NT2/D1 (cell line): ENCODE data around the gene MLLT11.

Experiments
- DNase-seq: peaks from one replicate; pipeline ENCODE4 v3.0.0-alpha.2; 2011; ENCODE audit warnings: low read depth, low spot score
- H3K27me3 ChIP-seq: 2 replicates; pipeline ENCODE4 v1.6.0; 2011; ENCODE audit warnings: mild to moderate bottlenecking; ENCODE audit not compliant: insufficient read length, insufficient read depth
- H3K36me3 ChIP-seq: 2 replicates; pipeline ENCODE4 v1.6.1; 2011; ENCODE audit warnings: mild to moderate bottlenecking, low read length, mixed read lengths; ENCODE audit not compliant: insufficient read depth, insufficient read length
- H3K4me1 ChIP-seq: 2 replicates; pipeline ENCODE4 v1.5.1; 2011; ENCODE audit not compliant: insufficient read depth, insufficient read length
- H3K4me3 ChIP-seq: 2 replicates; pipeline ENCODE4 v1.5.1; 2011; ENCODE audit warnings: low read depth; ENCODE audit not compliant: insufficient read length
- H3K9ac ChIP-seq: 2 replicates; pipeline ENCODE4 v1.6.0; 2011; ENCODE audit warnings: low read depth; ENCODE audit not compliant: insufficient read length
- H3K9me3 ChIP-seq: 2 replicates; pipeline ENCODE4 v1.5.1; 2011; ENCODE audit warnings: mild to moderate bottlenecking, low read length; ENCODE audit not compliant: insufficient read depth
- SUZ12 ChIP-seq: IDR thresholded peaks from 2 replicates; pipeline ENCODE4 v1.6.1; 2011; ENCODE audit not compliant: insufficient read length, insufficient read depth; ENCODE audit errors: extremely low read depth
- YY1 ChIP-seq: IDR thresholded peaks from 2 replicates; pipeline ENCODE4 v1.6.1; 2011; ENCODE audit not compliant: insufficient read length, insufficient read depth
- ZNF274 ChIP-seq: IDR thresholded peaks from 2 replicates; pipeline ENCODE4 v1.6.1; 2011; ENCODE audit warnings: mild to moderate bottlenecking, low read depth, low read length

Gene MLLT11

DNA sequence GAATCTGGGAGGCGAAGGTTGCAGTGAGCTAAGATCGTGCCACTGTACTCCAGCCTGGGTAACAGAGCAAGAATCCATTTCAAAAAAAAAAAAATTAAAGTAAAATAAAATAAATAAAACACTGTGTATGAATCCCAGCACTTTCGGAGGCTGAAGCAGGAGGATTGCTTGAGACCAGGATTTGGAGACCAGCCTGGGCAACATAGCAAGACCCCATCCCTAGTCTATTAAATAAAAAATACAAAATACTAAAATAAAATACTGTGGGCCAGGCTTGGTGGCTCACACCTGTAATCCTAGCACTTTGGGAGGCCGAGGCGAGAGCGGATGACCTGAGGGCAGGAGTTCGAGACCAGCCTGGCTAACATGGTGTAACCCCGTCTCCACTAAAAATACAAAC is 28.0 kb upstream of the MLLT11 start:
- DNase-seq: no peak
- Histone ChIP-seq H3K9me3 (no peaks in the 10 kb centered on the region), H3K27me3 (no peaks in the 10 kb centered on the region), H3K9ac (no peak overlapping the region), H3K4me3 (no peak overlapping the region), H3K4me1 (no peaks in the 10 kb centered on the region), H3K36me3 (peaks cover 52% of the 10 kb centered on the region)
- no peak for TF ChIP-seq YY1
- TF ChIP-seq ZNF274: no peak
- TF ChIP-seq SUZ12: no peak

DNA sequence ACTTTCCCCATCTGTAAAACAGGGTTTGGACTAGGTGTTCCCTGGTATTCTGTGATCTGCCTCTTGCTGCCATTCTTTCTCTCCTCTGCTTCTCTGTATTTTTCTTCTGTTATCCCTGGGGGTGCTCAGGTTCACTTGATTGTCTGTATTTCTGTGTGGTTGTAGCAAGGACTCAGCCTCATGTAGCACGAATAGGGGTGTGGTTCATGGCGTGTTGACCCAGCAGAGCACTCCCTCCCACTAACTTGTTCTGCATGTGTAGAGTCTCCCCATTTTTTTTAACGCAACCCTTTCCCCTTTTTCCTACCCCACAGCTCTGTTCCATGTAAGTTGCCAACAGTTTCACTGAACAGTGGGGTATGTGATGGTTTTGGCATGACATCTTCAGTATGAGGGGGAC is 25.0 kb upstream of the MLLT11 start:
- Histone ChIP-seq H3K27me3 (no peaks in the 10 kb centered on the region), H3K4me1 (no peaks in the 10 kb centered on the region), H3K4me3 (no peak overlapping the region), H3K9me3 (no peaks in the 10 kb centered on the region), H3K36me3 (peaks cover 29% of the 10 kb centered on the region), H3K9ac (no peak overlapping the region)
- TF ChIP-seq SUZ12: no peak
- DNase-seq: no peak

DNA sequence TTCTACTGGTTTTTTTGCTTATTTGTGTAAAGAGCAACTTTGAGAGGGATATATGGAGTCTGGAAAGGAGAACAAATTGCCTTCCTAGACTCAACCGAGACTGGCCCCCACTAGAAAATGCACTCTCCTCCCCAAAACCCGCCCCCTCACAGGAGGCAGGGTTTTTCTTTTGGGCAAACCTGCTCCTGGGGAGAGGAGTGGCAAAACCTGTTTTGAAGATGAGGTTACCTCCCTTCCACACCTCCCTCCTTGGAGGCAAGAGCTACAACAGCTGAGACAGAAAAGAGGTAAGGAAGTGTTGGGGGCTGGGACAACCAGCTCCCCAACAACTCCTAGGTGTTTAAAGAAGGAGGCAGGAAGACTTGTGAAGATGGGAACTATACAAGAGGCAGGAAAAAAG is 23.8 kb upstream of the MLLT11 start, which contains the start of gene BNIPL:
Gene BNIPL (plus strand): TSS at position 231 of the 400 bp plus-strand sequence. CDS start 140 bp downstream, at position 371.
- no peaks in the 10 kb centered on the region for H3K9me3 ChIP-seq
- H3K9ac ChIP-seq: no peak within 1 kb of the TSS
- H3K4me1 ChIP-seq: no peaks in the 10 kb centered on the region
- no peak within 1 kb of the TSS for H3K4me3 ChIP-seq
- peaks cover 22% of the 10 kb centered on the region for H3K36me3 ChIP-seq
- TF ChIP-seq ZNF274 (no peak), SUZ12 (no peak), YY1 (no peak)
- DNase-seq: no peak
- H3K27me3 ChIP-seq: no peaks in the 10 kb centered on the region

DNA sequence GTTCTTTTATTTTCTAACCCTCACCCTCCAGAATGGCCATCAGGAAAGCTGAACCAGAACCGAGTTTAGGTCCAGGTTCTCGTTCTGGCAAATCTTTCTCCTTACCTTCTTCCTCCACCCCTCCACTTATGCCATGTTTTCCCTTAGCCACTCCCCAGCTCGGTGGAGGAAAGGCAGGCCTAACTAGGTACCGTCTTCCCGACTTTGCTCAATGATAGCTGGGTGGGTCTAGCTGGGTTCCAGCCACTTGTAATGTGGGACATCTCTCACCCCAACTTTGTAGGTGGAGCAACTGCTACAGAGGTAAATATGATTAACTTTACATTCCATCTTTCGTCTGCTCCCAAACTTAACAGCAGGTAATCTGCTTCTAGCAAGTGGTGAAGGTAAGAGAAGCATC is 23.2 kb upstream of the MLLT11 start:
- TF ChIP-seq SUZ12 (no peak), YY1 (no peak), ZNF274 (no peak)
- no peak for DNase-seq
- Histone ChIP-seq H3K4me1 (no peaks in the 10 kb centered on the region), H3K27me3 (no peaks in the 10 kb centered on the region), H3K9ac (no peak overlapping the region), H3K36me3 (peaks cover 20% of the 10 kb centered on the region), H3K9me3 (no peaks in the 10 kb centered on the region), H3K4me3 (no peak overlapping the region)

DNA sequence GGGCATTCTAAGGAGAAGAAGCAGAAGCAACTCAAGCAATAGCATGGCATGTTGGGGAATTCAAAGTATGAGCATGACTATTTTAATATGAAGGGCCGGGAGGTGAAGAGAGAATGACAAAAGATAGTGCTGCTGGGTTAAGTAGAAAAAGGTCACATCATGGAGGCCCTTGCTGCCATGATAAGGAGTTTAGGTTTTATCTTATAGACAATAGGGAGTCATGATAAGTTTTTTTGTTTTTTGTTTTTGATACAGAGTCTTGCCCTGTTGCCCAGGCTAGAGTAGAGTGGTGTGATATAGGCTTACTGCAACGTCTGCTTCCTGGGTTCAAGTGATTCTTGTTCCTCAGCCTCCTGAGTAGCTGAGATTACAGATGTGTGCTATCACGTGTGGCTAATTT is 20.7 kb upstream of the MLLT11 start:
- Histone ChIP-seq H3K27me3 (no peaks in the 10 kb centered on the region), H3K4me1 (no peaks in the 10 kb centered on the region), H3K9ac (no peak overlapping the region), H3K4me3 (no peak overlapping the region), H3K9me3 (no peaks in the 10 kb centered on the region), H3K36me3 (peaks cover 15% of the 10 kb centered on the region)
- no peak for DNase-seq
- no peak for TF ChIP-seq ZNF274
- no peak for TF ChIP-seq YY1

DNA sequence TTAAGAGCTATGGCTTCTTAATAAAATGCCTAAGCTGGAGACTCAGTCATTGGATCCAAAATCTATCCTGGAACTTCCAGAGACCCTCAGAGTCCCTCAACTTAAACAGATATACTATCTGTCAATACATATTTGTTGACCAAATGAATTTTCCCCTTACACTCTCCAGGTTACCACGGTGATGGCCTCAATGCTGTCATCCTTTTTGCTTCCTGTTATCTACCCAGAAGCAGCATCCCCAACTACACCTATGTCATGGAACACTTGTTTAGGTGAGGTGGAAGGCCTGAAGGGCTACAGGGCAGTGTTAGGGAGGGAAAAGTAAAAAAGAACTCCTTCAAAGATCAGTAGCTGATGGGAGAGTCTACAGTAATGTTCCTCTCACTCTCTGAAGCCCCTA is 17.0 kb upstream of the MLLT11 start:
- no peak for DNase-seq
- no peaks in the 10 kb centered on the region for H3K4me1 ChIP-seq
- peaks cover 3% of the 10 kb centered on the region for H3K36me3 ChIP-seq
- H3K9me3 ChIP-seq: no peaks in the 10 kb centered on the region
- no peak overlapping the region for H3K9ac ChIP-seq
- H3K4me3 ChIP-seq: no peak overlapping the region
- H3K27me3 ChIP-seq: no peaks in the 10 kb centered on the region
- TF ChIP-seq SUZ12 (no peak), ZNF274 (no peak), YY1 (no peak)

DNA sequence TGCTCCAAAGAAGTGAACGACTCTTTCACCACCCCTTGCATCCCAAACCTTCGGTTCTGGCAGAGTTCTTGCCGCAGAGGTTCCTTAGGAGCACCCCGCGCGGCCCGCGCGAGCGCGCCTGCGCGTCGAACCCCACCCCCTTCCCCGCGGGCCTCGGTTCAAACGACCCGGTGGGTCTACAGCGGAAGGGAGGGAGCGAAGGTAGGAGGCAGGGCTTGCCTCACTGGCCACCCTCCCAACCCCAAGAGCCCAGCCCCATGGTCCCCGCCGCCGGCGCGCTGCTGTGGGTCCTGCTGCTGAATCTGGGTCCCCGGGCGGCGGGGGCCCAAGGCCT is 12.6 kb upstream of the MLLT11 start, which contains the start of gene C1orf56:
Gene C1orf56 (plus strand): TSS at position 161 of the 334 bp plus-strand sequence. CDS start 97 bp downstream, at position 258.
- Histone ChIP-seq H3K36me3 (peaks cover 32% of the 10 kb centered on the region), H3K4me1 (no peaks in the 10 kb centered on the region), H3K4me3 (peak within 1 kb of the TSS; percentile 83), H3K9me3 (no peaks in the 10 kb centered on the region), H3K9ac (peak within 1 kb of the TSS; percentile 96), H3K27me3 (no peaks in the 10 kb centered on the region)
- TF ChIP-seq ZNF274: no peak
- TF ChIP-seq YY1: no peak
- no peak for TF ChIP-seq SUZ12
- peak; percentile 70 for DNase-seq

DNA sequence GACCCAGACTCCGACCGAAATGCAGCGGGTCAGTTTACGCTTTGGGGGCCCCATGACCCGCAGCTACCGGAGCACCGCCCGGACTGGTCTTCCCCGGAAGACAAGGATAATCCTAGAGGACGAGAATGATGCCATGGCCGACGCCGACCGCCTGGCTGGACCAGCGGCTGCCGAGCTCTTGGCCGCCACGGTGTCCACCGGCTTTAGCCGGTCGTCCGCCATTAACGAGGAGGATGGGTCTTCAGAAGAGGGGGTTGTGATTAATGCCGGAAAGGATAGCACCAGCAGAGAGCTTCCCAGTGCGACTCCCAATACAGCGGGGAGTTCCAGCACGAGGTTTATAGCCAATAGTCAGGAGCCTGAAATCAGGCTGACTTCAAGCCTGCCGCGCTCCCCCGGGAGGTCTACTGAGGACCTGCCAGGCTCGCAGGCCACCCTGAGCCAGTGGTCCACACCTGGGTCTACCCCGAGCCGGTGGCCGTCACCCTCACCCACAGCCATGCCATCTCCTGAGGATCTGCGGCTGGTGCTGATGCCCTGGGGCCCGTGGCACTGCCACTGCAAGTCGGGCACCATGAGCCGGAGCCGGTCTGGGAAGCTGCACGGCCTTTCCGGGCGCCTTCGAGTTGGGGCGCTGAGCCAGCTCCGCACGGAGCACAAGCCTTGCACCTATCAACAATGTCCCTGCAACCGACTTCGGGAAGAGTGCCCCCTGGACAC is 12.1 kb upstream of the MLLT11 start:
- peak overlapping the region; percentile 83 for H3K4me3 ChIP-seq
- H3K27me3 ChIP-seq: no peaks in the 10 kb centered on the region
- no peak for TF ChIP-seq SUZ12
- peak; percentile 47 for TF ChIP-seq YY1
- H3K4me1 ChIP-seq: no peaks in the 10 kb centered on the region
- H3K9me3 ChIP-seq: no peaks in the 10 kb centered on the region
- peak overlapping the region; percentile 96 for H3K9ac ChIP-seq
- H3K36me3 ChIP-seq: peaks cover 34% of the 10 kb centered on the region
- DNase-seq: peak; percentile 80
